Gastroesophageal sphincter (tissue), 3 donors: ENCODE measurements around the gene THSD7A.

Experiments used
- CTCF ChIP-seq, 4 experiments: fragments of 200-600 bp in 2 of 4; fragments of 450-650 bp in 2 of 4; sonication (generic) in 1 of 4; IDR thresholded peaks; one replicate each; pipeline ENCODE4 v1.5.1; 2017 to 2019; ENCODE audit warnings: antibody characterized with exemption in 4 of 4, mild to moderate bottlenecking in 2 of 4, moderate library complexity in 2 of 4
- EP300 ChIP-seq: sonication (generic); formaldehyde crosslinking; IDR thresholded peaks from one replicate; pipeline ENCODE4 v1.6.1; 2017; ENCODE audit warnings: antibody characterized with exemption, mild to moderate bottlenecking
- POLR2A ChIP-seq, 2 donors: fragments of 450-650 bp; IDR thresholded peaks; one replicate each; pipeline ENCODE4 v1.6.1; 2017; ENCODE audit warnings: antibody characterized with exemption in 2 of 2, mild to moderate bottlenecking in 2 of 2, moderate library complexity in 1 of 2
- POLR2AphosphoS5 ChIP-seq: sonication (generic); formaldehyde crosslinking; IDR thresholded peaks from one replicate; pipeline ENCODE4 v1.6.1; 2017; ENCODE audit warnings: antibody characterized with exemption

GRCh38 chr7:11570922-11571550 is 261.0 kb downstream of the THSD7A start:
- no peak for TF ChIP-seq POLR2A (IDR thresholded peaks at IDR 0.05)
- TF ChIP-seq EP300, result no peak
- no peak for TF ChIP-seq CTCF (IDR thresholded peaks at IDR 0.05)
- TF ChIP-seq POLR2AphosphoS5, result no peak
